ENCODE data around the gene ELL. TPM values are rescaled to one million over a fixed set of nuclear protein-coding genes. Genes with fewer than 3 reads are reported as not detected.

The ELL gene
- total RNA-seq, 1 donor from 2014 or later: 27.8 TPM

DNA sequence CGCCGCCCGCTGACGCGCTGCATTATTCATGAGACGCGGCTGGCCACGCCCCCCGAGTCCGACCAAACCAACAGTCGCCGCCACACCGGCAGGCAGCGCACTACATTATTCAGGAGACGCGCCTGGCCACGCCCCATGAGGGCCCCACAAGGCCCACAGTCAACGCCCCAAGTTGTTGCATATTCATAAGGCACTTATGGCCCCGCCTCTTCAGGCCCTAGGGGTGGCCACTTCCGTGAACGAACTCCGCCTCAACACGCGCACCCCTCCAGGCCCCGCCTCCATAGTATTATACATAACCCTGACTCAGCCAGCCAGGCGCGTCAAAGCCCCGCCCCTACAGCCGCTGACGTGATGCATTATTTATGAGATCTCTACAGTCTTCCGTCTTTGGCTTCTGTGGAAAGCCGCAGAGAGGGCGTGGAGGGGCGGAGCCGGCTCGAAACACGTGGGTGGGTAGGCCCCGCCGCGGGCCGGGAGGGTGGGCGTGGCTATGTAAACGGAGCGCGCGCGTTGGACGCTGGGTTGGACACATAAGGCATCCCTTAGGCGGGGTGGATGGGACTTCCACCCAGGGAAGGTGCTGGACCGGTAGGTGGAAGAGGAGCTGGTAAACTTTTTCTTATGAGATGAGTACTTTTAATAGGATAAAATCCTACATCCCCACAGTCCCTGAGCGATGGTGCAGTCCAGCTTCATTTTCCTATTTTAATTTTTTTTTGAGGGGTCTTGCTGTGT lies 423 bp upstream of the ELL start:
- intact Hi-C loops (cut with micrococcal nuclease): loop anchor here (1.0 kb wide), 8 partner anchors 22 to 329 kb away; partner anchors contain the start of genes KXD1, MPV17L2 and UBA52
- peak overlapping the region; percentile 88 for H3K27ac Mint-ChIP-seq
- peaks cover 3% of the 10 kb centered on the region for H3K36me3 Mint-ChIP-seq (ENCODE audit: low read depth)
- peaks cover 14% of the 10 kb centered on the region for H3K4me1 Mint-ChIP-seq
- no peaks in the 10 kb centered on the region for H3K9me3 Mint-ChIP-seq
- DNase-seq: peak; percentile 100
- peak overlapping the region; percentile 91 for H3K4me3 Mint-ChIP-seq
- H3K27me3 Mint-ChIP-seq: peaks cover 1% of the 10 kb centered on the region

DNA sequence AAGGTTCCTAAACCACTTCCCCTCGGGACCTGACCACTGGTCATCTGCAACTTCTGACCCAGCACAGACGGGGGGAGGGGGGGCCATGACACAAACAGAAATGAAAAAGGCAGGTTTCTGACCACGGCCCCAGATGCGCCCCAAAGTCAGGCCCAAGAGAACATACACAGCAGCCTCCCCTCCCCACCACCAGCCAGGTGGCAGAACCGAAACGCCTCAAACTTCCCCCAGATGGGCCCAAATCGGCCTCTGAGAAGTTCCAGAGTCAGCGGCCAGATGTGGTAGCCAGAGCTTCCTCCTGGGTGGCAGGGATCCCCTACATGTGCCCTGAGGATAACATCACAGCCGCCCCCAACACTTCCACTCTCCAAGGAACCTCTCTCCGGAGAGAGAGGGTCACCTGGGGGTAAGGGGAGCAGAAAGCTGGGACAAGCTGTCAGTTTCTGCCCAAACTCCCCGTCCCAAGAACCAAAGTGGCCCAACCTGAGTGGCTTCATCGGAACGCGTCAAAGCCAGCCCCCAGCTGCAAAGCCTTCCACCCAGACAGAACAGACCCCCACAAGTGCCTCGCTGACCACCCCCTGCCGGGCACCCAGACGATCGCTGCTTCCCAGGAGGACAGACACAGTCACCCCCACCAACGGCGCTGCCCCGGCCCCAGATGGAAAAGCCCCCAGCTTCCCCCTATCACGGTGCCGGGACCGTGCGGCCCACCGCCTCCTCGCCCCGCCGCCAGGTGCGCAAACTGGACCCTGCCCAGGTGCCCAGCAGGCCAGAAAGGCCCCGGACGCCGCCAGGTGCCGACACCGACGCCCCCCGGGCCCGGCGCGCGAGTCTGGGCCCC lies 800 bp downstream of the ELL start:
- intact Hi-C loops (cut with micrococcal nuclease): no loop called here
- H3K4me1 Mint-ChIP-seq: peaks cover 16% of the 10 kb centered on the region
- H3K4me3 Mint-ChIP-seq: peak overlapping the region; percentile 91
- peak overlapping the region; percentile 86 for H3K27ac Mint-ChIP-seq
- peak; percentile 76 for DNase-seq
- H3K9me3 Mint-ChIP-seq: no peaks in the 10 kb centered on the region
- H3K27me3 Mint-ChIP-seq: peaks cover 1% of the 10 kb centered on the region
- H3K36me3 Mint-ChIP-seq (ENCODE audit: low read depth): peaks cover 3% of the 10 kb centered on the region

DNA sequence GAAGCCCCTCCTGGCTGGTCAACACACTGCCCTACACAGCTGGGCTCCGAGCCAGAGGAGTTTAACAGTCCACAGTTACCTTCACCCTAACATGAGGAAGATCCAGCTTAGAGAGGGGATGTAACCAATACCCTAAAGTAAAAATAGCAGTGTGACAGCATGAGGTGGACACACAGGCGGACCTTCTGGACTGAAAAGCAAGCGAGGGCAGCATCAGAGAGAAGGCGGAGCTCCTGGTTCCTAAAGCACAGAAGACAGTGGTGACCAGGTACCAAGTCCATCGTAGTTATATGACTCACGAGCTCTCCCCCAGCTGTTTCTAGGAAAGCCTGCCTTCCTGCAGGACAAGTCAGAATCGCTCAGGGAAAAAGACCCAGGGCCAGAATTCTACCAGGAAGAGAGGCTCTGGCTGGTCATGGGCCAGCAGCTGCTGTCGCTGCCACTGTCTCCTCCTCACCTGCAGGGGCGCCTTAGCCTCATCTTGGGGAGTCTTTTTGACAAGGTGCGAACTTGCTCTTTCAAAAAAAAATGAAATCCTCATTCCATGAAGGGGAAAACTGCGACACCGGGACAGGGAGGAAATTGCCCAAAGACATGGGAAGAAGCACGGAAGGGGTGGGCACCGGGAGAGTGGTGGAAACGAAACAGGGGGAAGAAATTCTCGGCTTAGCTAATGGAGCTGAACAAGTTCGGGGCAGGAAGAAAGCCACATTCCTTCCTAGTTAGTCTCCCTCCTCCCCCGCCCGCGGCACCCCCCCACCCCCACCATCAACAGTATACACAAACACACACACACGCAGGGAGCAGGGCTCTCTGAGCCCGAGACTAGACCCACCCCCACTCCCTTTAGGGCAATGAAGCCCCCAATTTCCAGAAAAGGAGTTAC lies 1.7 kb downstream of the ELL start:
- intact Hi-C loops (cut with micrococcal nuclease): no loop called here
- peaks cover 1% of the 10 kb centered on the region for H3K27me3 Mint-ChIP-seq
- H3K27ac Mint-ChIP-seq: peak overlapping the region; percentile 86
- peaks cover 16% of the 10 kb centered on the region for H3K4me1 Mint-ChIP-seq
- peak; percentile 89 for DNase-seq
- no peaks in the 10 kb centered on the region for H3K9me3 Mint-ChIP-seq
- peaks cover 3% of the 10 kb centered on the region for H3K36me3 Mint-ChIP-seq (ENCODE audit: low read depth)
- H3K4me3 Mint-ChIP-seq: peak overlapping the region; percentile 91

DNA sequence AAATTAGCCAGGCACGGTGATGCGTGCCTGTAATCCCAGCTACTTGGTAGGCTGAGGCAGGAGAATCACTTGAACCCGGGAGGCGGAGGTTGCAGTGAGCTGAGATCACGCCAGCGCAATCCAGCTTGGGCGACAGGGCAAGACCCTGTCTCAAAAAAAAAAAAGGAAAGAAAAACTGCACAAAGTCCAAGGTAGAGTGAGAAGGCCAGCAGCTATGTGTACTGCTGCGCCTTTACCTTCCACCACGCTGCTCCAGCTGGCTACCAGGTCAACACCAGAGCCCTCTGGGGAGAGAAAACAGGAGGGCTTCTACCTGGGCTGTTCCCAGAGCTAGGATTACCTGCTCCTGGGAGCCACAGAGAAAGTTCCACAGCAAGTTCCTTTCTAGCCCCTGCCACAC lies 3.2 kb downstream of the ELL start:
- Mint-ChIP-seq H3K27me3 (peaks cover 1% of the 10 kb centered on the region), H3K4me3 (no peak overlapping the region), H3K4me1 (peaks cover 16% of the 10 kb centered on the region), H3K27ac (no peak overlapping the region), H3K9me3 (no peaks in the 10 kb centered on the region), H3K36me3 (ENCODE audit: low read depth) (peaks cover 3% of the 10 kb centered on the region)
- DNase-seq: no peak
- intact Hi-C loops (cut with micrococcal nuclease): no loop called here

DNA sequence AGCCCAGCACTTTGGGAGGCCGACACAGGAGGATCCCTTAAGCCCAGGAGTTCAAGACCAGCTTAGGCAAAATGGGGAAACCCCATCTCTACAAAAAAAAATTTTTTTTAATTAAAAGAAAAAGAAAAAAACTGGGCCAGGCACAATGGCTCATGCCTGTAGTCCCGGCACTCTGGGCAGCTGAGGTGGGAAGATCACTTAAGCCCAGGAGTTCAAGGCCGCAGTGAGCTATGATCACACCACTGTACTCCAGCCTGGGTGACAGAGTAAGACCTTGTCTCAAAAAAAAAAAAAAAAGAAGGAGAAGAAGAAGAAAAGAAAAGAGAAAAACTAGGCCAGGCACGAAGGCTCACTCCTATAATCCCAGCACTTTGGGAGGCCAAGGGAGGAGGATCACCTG lies 4.3 kb downstream of the ELL start:
- Mint-ChIP-seq H3K4me3 (no peak overlapping the region), H3K9me3 (no peaks in the 10 kb centered on the region), H3K27me3 (peaks cover 1% of the 10 kb centered on the region), H3K36me3 (ENCODE audit: low read depth) (peaks cover 3% of the 10 kb centered on the region), H3K27ac (no peak overlapping the region), H3K4me1 (peaks cover 16% of the 10 kb centered on the region)
- no peak for DNase-seq
- intact Hi-C loops (cut with micrococcal nuclease): no loop called here

DNA sequence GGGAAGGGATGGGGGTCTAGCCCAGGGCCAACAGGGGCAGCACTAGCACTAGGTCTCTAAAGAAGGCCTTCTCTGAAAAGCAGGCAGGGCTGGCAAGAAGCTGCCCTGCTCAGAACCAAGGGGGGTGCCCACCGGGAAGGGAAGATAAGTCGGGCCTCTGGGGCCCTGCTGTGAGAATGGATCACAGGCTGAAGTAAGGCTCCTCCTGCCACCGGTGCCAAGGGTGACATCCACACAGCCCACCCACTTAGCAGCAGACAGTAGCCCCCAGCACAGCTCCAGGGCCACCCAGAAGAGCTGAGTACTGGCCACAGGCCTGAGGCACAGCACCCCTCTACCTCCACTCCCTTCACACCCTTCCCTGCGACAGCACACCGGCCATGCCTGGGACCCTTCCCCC lies 5.9 kb downstream of the ELL start:
- intact Hi-C loops (cut with micrococcal nuclease): no loop called here
- Mint-ChIP-seq H3K4me1 (peaks cover 11% of the 10 kb centered on the region), H3K27ac (no peak overlapping the region)

DNA sequence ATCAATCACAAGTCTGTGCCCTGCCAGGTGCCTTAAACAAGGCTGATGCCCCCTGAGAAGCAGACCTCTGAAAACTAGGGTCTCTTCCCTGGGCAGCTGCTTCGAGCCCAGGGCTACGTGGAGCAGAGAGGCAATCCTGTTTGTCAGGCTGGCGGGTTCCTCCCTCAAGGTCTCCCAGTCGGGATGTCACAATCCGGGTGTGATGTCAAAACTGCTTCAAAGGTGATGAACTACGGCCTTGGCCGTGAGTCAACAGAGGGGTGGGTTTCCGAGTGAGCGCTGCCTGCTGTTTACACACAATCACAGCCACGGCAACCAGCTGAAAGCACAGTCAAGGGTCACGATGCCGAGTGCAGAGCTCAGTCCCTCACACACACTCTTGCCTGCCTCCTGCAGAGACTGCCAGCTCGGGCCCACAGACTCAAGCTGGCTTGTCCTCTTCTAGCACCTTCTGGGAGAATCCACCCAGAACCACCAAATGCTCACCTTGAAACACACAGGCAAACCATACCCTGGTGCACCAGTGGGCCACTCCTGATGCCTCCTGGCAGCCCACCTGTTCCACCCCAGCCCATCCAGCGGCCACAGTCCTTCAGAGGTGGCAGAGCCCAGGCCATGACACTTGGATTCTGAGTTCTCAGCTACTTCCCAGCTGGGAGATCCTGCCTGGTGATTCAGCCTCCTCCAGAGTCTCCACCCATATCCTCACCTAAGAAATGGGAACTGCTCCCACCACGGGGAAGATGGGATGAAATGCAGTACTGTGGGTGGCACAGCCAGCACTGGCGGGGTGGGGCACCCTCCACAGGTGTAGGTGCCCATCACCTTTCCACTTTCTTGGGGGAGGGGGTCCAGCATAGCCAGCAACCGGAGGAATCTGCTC lies 6.8 kb downstream of the ELL start:
- intact Hi-C loops (cut with micrococcal nuclease): no loop called here
- Mint-ChIP-seq H3K36me3 (ENCODE audit: low read depth) (no peaks in the 10 kb centered on the region), H3K4me3 (no peak overlapping the region), H3K27me3 (no peaks in the 10 kb centered on the region), H3K4me1 (peaks cover 4% of the 10 kb centered on the region), H3K9me3 (no peaks in the 10 kb centered on the region), H3K27ac (no peak overlapping the region)
- DNase-seq: no peak

More for the DNA sequence above, 5.9 kb downstream of the ELL start:
- DNase-seq: no peak
- H3K9me3 Mint-ChIP-seq: no peaks in the 10 kb centered on the region
- peaks cover 1% of the 10 kb centered on the region for H3K36me3 Mint-ChIP-seq (ENCODE audit: low read depth)
- no peak overlapping the region for H3K4me3 Mint-ChIP-seq
- no peaks in the 10 kb centered on the region for H3K27me3 Mint-ChIP-seq

DNA sequence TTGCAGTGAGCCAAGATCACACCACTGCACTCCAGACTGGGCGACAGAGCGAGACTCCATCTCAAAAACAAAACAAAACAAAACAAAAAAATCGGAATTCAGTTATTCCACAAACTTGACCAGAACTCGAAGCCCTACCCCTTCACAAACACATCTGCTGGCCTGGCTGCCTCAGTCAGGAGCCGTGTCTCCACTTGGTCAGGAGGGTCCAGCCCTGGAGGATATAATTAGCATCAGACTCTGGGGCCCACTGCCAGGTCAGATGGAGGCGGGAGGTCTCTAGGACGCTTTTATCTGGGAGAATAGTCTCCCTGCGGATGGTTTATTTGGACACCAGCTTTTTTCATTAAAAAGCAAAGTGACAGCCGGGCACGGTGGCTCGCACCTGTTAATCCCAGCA lies 8.0 kb downstream of the ELL start:
- Mint-ChIP-seq H3K4me1 (peaks cover 5% of the 10 kb centered on the region), H3K27me3 (no peaks in the 10 kb centered on the region), H3K27ac (no peak overlapping the region), H3K36me3 (ENCODE audit: low read depth) (no peaks in the 10 kb centered on the region), H3K9me3 (no peaks in the 10 kb centered on the region), H3K4me3 (no peak overlapping the region)
- DNase-seq: no peak
- intact Hi-C loops (cut with micrococcal nuclease): no loop called here

DNA sequence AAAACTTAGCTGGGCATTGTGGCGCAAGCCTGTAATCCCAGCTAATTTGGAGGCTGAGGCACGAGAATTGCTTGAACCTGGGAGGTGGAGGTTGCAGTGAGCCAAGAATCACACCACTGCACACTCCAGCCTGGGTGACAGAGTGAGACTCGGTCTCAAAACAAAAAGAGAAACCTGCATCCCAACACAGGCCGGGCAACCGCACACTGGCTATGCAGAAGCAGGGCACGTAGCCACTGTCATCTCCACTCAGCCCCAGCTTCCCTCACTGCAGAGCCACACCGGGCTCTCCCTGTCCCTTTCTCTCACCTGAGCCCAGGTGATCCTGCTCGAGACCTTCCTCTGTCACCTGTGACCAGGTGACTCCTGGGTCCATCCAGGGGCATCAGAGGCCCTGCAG lies 11.7 kb downstream of the ELL start:
- no peak overlapping the region for H3K4me3 Mint-ChIP-seq
- intact Hi-C loops (cut with micrococcal nuclease): no loop called here
- DNase-seq: no peak
- no peaks in the 10 kb centered on the region for H3K9me3 Mint-ChIP-seq
- H3K4me1 Mint-ChIP-seq: peaks cover 28% of the 10 kb centered on the region
- no peaks in the 10 kb centered on the region for H3K27me3 Mint-ChIP-seq
- no peaks in the 10 kb centered on the region for H3K36me3 Mint-ChIP-seq (ENCODE audit: low read depth)
- no peak overlapping the region for H3K27ac Mint-ChIP-seq

DNA sequence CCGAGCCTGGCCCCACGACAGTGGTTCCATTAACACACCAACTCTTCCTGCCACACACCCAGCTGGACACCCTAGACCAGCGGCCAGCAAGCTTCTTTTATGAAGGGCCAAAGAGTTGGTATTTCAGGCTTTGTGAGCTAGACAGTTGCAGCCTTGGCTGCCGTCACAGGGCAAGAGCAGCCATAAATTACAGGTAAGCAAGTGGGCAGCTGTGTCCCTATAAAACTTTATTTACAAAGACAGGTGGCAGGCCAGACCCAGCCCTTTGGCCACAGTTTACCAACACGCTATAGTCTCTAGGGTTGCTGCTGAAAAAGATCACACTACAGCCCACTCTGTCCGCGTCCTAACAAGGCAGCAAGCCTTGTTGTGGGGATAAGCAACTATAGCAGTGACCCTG lies 13.3 kb downstream of the ELL start:
- no peak for DNase-seq
- H3K4me3 Mint-ChIP-seq: no peak overlapping the region
- peaks cover 38% of the 10 kb centered on the region for H3K4me1 Mint-ChIP-seq
- intact Hi-C loops (cut with micrococcal nuclease): no loop called here
- no peaks in the 10 kb centered on the region for H3K27me3 Mint-ChIP-seq
- no peak overlapping the region for H3K27ac Mint-ChIP-seq
- H3K36me3 Mint-ChIP-seq (ENCODE audit: low read depth): no peaks in the 10 kb centered on the region
- no peaks in the 10 kb centered on the region for H3K9me3 Mint-ChIP-seq

DNA sequence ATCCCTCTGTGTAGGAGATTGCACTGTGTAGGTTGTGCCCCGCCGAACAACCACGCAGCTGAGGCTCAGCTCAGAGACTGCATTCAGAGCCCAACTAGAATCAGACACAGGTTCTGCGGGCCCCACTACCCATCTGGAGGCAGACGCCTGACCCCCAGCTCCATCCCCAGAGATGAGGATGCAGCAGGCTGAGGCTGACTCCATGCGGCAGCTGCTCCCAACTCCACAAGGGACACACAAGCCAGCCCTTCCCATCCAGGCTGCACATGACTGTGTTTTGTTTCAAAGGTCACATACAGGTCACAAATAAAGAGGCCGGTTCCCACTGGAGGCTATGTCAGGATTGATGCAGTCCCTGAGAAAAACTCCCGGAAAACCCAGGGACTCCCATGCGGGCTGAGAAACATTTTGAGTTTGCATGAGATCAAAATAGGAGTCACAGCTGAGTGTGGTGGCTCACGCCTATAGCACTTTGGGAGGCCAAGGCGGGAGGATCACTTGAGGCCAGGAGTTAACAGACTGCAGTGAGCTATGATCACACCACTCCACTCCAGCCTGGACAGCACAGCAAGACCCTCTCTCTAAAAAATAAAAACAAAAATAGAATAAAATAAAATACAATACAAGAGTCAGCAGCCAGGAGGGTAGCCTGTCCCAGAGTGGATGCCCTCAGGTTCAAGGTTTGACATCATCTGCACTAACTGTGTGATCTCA lies 14.0 kb downstream of the ELL start:
- intact Hi-C loops (cut with micrococcal nuclease): no loop called here

DNA sequence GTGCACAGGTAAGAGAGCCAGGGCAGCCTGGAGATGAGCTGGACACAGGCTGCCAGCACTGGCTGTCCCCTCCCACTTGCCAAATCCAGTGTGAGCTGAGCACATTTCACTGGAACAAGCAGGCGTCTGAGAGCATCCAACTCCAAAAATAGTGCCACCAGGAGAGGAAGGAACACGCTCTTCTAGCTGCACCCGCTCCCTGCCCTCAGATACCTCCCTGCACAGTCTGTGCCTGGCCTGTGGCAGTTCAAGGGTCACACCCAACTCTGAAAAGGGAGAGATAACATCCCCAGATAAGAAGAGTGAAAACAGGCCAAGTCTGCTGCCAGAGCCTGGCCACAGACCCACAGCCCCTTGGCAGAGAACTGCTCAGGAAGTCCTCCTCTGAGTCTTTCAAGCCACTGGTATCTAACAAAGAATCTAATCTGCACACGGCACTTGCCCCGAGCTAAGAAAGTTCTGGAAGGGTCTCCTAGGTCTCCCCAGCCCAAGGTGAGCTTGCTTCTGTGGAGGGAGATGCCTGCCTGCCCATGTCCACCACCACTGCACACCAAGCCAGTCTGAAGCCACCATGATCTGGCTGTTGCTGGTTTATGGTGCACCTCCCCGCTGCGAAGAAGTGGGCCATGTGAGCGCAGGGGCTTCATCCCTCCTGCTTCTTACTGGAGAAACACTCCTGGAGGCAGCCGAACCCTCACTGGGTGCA lies 14.7 kb downstream of the ELL start:
- H3K36me3 Mint-ChIP-seq (ENCODE audit: low read depth): no peaks in the 10 kb centered on the region
- H3K27me3 Mint-ChIP-seq: no peaks in the 10 kb centered on the region
- H3K27ac Mint-ChIP-seq: peak overlapping the region; percentile 67
- peak; percentile 76 for DNase-seq
- peaks cover 44% of the 10 kb centered on the region for H3K4me1 Mint-ChIP-seq
- intact Hi-C loops (cut with micrococcal nuclease): no loop called here
- H3K9me3 Mint-ChIP-seq: no peaks in the 10 kb centered on the region
- H3K4me3 Mint-ChIP-seq: peak overlapping the region; percentile 57

More for the DNA sequence above, 14.0 kb downstream of the ELL start:
- Mint-ChIP-seq H3K4me3 (peak overlapping the region; percentile 57), H3K4me1 (peaks cover 42% of the 10 kb centered on the region), H3K9me3 (no peaks in the 10 kb centered on the region), H3K27me3 (no peaks in the 10 kb centered on the region), H3K36me3 (ENCODE audit: low read depth) (no peaks in the 10 kb centered on the region), H3K27ac (peak overlapping the region; percentile 67)
- no peak for DNase-seq
